HEK293 (cell line): ENCODE results near the gene TAF8.

ENCODE experiments used
- KLF10 ChIP-seq: fragments of 450-650 bp; IDR thresholded peaks from 2 replicates; pipeline ENCODE4 v1.5.1; 2018; ENCODE audit warnings: missing biosample characterization, mild to moderate bottlenecking, missing genetic modification characterization
- MZF1 ChIP-seq: fragments of 450-650 bp; formaldehyde crosslinking; IDR thresholded peaks from 2 replicates; pipeline ENCODE4 v1.5.1; 2017; ENCODE audit warnings: missing biosample characterization, missing genetic modification characterization, borderline replicate concordance
- TCF7L2 ChIP-seq: IDR thresholded peaks from 2 replicates; pipeline ENCODE4 v1.6.1; 2011; ENCODE audit warnings: low read depth, mild to moderate bottlenecking, inconsistent platforms, low read length, moderate library complexity, borderline replicate concordance
- ZBTB48 ChIP-seq: fragments of 450-650 bp; formaldehyde crosslinking; IDR thresholded peaks from 2 replicates; pipeline ENCODE4 v1.5.1; 2016; ENCODE audit warnings: missing biosample characterization, missing genetic modification characterization
- ZNF184 ChIP-seq: fragments of 450-650 bp; IDR thresholded peaks from 2 replicates; pipeline ENCODE4 v1.5.1; 2018; ENCODE audit warnings: missing biosample characterization, mild to moderate bottlenecking, missing genetic modification characterization
- ZNF555 ChIP-seq: fragments of 450-650 bp; formaldehyde crosslinking; conservative IDR thresholded peaks from 2 replicates; pipeline ENCODE4 v1.5.1; 2017; ENCODE audit warnings: missing biosample characterization, mild to moderate bottlenecking, missing genetic modification characterization, inconsistent platforms
- ZNF558 ChIP-seq: fragments of 450-650 bp; formaldehyde crosslinking; IDR thresholded peaks from 2 replicates; pipeline ENCODE4 v1.5.1; 2016; ENCODE audit warnings: missing biosample characterization, missing genetic modification characterization
- ZNF776 ChIP-seq: fragments of 450-650 bp; formaldehyde crosslinking; IDR thresholded peaks from 2 replicates; pipeline ENCODE4 v1.5.0; 2017; ENCODE audit warnings: missing biosample characterization, missing genetic modification characterization, borderline replicate concordance
- TF ChIP-seq, protein P1 (sequence below): fragments of 450-650 bp; formaldehyde crosslinking; IDR thresholded peaks from 2 replicates; pipeline ENCODE4 v1.5.1; 2016; ENCODE audit warnings: missing biosample characterization, missing genetic modification characterization
- TF ChIP-seq, protein P2 (sequence below): fragments of 450-650 bp; IDR thresholded peaks from 2 replicates; pipeline ENCODE4 v1.5.1; 2018; ENCODE audit warnings: missing biosample characterization, mild to moderate bottlenecking, missing genetic modification characterization
- TF ChIP-seq, protein P3 (sequence below): fragments of 450-650 bp; formaldehyde crosslinking; IDR thresholded peaks from 2 replicates; pipeline ENCODE4 v1.5.1; 2016; ENCODE audit warnings: missing biosample characterization, missing genetic modification characterization
- TF ChIP-seq, protein P4 (sequence below): fragments of 450-650 bp; formaldehyde crosslinking; IDR thresholded peaks from 2 replicates; pipeline ENCODE4 v1.5.1; 2016; ENCODE audit warnings: missing biosample characterization, missing genetic modification characterization

DNA sequence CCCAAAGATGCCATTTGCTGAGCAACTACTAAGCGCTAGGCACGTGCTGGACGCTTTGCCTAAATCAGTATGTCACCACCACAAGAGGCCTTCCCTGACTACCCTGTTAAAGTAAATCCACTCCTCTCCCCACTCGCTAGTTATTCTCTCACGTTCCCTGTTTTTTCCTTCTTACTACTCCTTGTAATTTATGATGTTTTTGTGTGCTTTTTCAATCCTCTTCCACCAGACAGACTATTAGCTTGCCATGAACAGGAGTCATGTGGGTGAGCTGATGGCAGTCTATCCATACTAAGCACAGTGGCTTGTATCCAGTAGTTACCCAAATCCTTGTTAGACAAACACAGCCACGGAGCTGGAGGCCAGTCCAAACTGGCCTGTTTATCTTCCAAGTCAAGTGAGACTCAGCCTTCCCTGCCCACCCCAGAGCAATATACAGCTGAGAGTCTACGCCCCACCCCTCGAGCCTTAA lies 50.9 kb downstream of the TAF8 start:
- TF ChIP-seq MZF1 (tag by site-specific recombination) (no peak), ZNF558 (tag by site-specific recombination) (no peak), TCF7L2 (no peak), KLF10 (no peak), ZBTB48 (no peak), ZNF184 (no peak), ZNF776 (tag by site-specific recombination) (no peak), ZNF555 (tag by site-specific recombination) (no peak)
- TF ChIP-seq, protein P1, sequence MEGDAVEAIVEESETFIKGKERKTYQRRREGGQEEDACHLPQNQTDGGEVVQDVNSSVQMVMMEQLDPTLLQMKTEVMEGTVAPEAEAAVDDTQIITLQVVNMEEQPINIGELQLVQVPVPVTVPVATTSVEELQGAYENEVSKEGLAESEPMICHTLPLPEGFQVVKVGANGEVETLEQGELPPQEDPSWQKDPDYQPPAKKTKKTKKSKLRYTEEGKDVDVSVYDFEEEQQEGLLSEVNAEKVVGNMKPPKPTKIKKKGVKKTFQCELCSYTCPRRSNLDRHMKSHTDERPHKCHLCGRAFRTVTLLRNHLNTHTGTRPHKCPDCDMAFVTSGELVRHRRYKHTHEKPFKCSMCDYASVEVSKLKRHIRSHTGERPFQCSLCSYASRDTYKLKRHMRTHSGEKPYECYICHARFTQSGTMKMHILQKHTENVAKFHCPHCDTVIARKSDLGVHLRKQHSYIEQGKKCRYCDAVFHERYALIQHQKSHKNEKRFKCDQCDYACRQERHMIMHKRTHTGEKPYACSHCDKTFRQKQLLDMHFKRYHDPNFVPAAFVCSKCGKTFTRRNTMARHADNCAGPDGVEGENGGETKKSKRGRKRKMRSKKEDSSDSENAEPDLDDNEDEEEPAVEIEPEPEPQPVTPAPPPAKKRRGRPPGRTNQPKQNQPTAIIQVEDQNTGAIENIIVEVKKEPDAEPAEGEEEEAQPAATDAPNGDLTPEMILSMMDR (tag by site-specific recombination), result no peak
- TF ChIP-seq, protein P2, sequence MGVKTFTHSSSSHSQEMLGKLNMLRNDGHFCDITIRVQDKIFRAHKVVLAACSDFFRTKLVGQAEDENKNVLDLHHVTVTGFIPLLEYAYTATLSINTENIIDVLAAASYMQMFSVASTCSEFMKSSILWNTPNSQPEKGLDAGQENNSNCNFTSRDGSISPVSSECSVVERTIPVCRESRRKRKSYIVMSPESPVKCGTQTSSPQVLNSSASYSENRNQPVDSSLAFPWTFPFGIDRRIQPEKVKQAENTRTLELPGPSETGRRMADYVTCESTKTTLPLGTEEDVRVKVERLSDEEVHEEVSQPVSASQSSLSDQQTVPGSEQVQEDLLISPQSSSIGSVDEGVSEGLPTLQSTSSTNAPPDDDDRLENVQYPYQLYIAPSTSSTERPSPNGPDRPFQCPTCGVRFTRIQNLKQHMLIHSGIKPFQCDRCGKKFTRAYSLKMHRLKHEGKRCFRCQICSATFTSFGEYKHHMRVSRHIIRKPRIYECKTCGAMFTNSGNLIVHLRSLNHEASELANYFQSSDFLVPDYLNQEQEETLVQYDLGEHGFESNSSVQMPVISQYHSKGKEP (tag by site-specific recombination), result no peak
- TF ChIP-seq, protein P3, sequence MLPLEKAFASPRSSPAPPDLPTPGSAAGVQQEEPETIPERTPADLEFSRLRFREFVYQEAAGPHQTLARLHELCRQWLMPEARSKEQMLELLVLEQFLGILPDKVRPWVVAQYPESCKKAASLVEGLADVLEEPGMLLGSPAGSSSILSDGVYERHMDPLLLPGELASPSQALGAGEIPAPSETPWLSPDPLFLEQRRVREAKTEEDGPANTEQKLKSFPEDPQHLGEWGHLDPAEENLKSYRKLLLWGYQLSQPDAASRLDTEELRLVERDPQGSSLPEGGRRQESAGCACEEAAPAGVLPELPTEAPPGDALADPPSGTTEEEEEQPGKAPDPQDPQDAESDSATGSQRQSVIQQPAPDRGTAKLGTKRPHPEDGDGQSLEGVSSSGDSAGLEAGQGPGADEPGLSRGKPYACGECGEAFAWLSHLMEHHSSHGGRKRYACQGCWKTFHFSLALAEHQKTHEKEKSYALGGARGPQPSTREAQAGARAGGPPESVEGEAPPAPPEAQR (tag by site-specific recombination), result no peak
- TF ChIP-seq, protein P4, sequence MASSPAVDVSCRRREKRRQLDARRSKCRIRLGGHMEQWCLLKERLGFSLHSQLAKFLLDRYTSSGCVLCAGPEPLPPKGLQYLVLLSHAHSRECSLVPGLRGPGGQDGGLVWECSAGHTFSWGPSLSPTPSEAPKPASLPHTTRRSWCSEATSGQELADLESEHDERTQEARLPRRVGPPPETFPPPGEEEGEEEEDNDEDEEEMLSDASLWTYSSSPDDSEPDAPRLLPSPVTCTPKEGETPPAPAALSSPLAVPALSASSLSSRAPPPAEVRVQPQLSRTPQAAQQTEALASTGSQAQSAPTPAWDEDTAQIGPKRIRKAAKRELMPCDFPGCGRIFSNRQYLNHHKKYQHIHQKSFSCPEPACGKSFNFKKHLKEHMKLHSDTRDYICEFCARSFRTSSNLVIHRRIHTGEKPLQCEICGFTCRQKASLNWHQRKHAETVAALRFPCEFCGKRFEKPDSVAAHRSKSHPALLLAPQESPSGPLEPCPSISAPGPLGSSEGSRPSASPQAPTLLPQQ (tag by site-specific recombination), result no peak
